Liver (tissue), 9 donors: ENCODE measurements around the gene TOPAZ1. TPM values are rescaled to one million over a fixed set of nuclear protein-coding genes. Genes with fewer than 3 reads are reported as not detected.

Experiments used
- DNase-seq: peaks from one replicate; pipeline ENCODE4 v3.0.0-alpha.2; 2017; ENCODE audit warnings: low spot score
- H3K27ac ChIP-seq, 2 donors: one replicate each; pipeline ENCODE4 v1.7.0; 2013; ENCODE audit warnings: inconsistent platforms in 2 of 2, low read length in 2 of 2, control low read depth in 1 of 2, low read depth in 1 of 2, mild to moderate bottlenecking in 1 of 2
- H3K27me3 ChIP-seq, 4 donors: one replicate each; pipeline versions ENCODE4 v1.6.1 to v1.7.0; 2013; ENCODE audit warnings: low read length in 3 of 4, inconsistent platforms in 1 of 4, mild to moderate bottlenecking in 1 of 4, moderate library complexity in 1 of 4; ENCODE audit not compliant: control insufficient read depth in 4 of 4, insufficient read depth in 4 of 4
- H3K36me3 ChIP-seq, 4 donors: one replicate each; pipeline versions ENCODE4 v1.6.1 to v1.7.0; 2013; ENCODE audit warnings: low read length in 3 of 4, mild to moderate bottlenecking in 3 of 4, low read depth in 1 of 4, moderate library complexity in 1 of 4; ENCODE audit not compliant: control insufficient read depth in 4 of 4, insufficient read depth in 3 of 4
- H3K4me1 ChIP-seq, 4 donors: one replicate each; pipeline versions ENCODE4 v1.6.1 to v1.7.0; 2013; ENCODE audit warnings: low read length in 3 of 4, mild to moderate bottlenecking in 3 of 4, moderate library complexity in 1 of 4; ENCODE audit not compliant: control insufficient read depth in 4 of 4, insufficient read depth in 4 of 4
- H3K4me3 ChIP-seq, 3 donors: one replicate each; pipeline versions ENCODE4 v1.6.1 to v1.7.0; 2013; ENCODE audit warnings: low read length in 3 of 3, control low read depth in 1 of 3, low read depth in 1 of 3, mild to moderate bottlenecking in 1 of 3
- H3K9ac ChIP-seq, 2 donors: one replicate each; pipeline ENCODE4 v1.7.0; 2013; ENCODE audit warnings: low read length in 2 of 2, mild to moderate bottlenecking in 2 of 2, moderate library complexity in 2 of 2, control low read depth in 1 of 2, low read depth in 1 of 2
- H3K9me3 ChIP-seq, 4 donors: one replicate each; pipeline versions ENCODE4 v1.6.1 to v1.7.0; 2013; ENCODE audit warnings: low read length in 3 of 4; ENCODE audit not compliant: control insufficient read depth in 4 of 4
- ATF3 ChIP-seq: IDR thresholded peaks from 2 replicates; pipeline ENCODE4 v1.6.1; 2016; ENCODE audit warnings: antibody characterized with exemption
- CTCF ChIP-seq: fragments of 150-350 bp; IDR thresholded peaks from 2 replicates; pipeline ENCODE4 v1.5.1; 2017; ENCODE audit warnings: improper control_type of control experiment, low read depth, low read length; ENCODE audit not compliant: missing input control
- EGR1 ChIP-seq, 2 donors: IDR thresholded peaks; 2 replicates each; pipeline ENCODE4 v1.6.1; 2016 to 2018; ENCODE audit warnings: antibody characterized with exemption in 2 of 2, low read depth in 2 of 2
- FOXA1 ChIP-seq: IDR thresholded peaks from 2 replicates; pipeline ENCODE4 v1.6.1; 2016; ENCODE audit warnings: antibody characterized with exemption
- FOXA2 ChIP-seq: IDR thresholded peaks from 2 replicates; pipeline ENCODE4 v1.6.1; 2016; ENCODE audit warnings: antibody characterized with exemption
- GABPA ChIP-seq, 2 donors: IDR thresholded peaks in 1 of 2; conservative IDR thresholded peaks in 1 of 2; 2 replicates each; pipeline ENCODE4 v1.6.1; 2016; ENCODE audit warnings: antibody characterized with exemption in 2 of 2, mild to moderate bottlenecking in 1 of 2, moderate library complexity in 1 of 2
- HNF4A ChIP-seq, 2 donors: conservative IDR thresholded peaks; 2 replicates each; pipeline ENCODE4 v1.6.1; 2016; ENCODE audit warnings: antibody characterized with exemption in 2 of 2, mild to moderate bottlenecking in 2 of 2
- HNF4G ChIP-seq: IDR thresholded peaks from 2 replicates; pipeline ENCODE4 v1.6.1; 2016; ENCODE audit warnings: antibody characterized with exemption
- MAX ChIP-seq: IDR thresholded peaks from 2 replicates; pipeline ENCODE4 v1.6.1; 2016; ENCODE audit warnings: antibody characterized with exemption
- NR2F2 ChIP-seq: IDR thresholded peaks from 2 replicates; pipeline ENCODE4 v1.6.1; 2016; ENCODE audit warnings: antibody characterized with exemption
- RAD21 ChIP-seq, 2 donors: IDR thresholded peaks; 2 replicates each; pipeline ENCODE4 v1.6.1; 2016; ENCODE audit warnings: antibody characterized with exemption in 2 of 2, mild to moderate bottlenecking in 2 of 2
- REST ChIP-seq: IDR thresholded peaks from 2 replicates; pipeline ENCODE4 v1.6.1; 2016; ENCODE audit warnings: antibody characterized with exemption, mild to moderate bottlenecking
- RXRA ChIP-seq, 2 donors: IDR thresholded peaks; 2 replicates each; pipeline ENCODE4 v1.6.1; 2017 to 2018; ENCODE audit warnings: antibody characterized with exemption in 2 of 2, mild to moderate bottlenecking in 1 of 2
- SP1 ChIP-seq: IDR thresholded peaks from 2 replicates; pipeline ENCODE4 v1.6.1; 2018; ENCODE audit warnings: antibody characterized with exemption, mild to moderate bottlenecking
- TAF1 ChIP-seq: conservative IDR thresholded peaks from 2 replicates; pipeline ENCODE4 v1.6.1; 2016; ENCODE audit warnings: antibody characterized with exemption, mild to moderate bottlenecking
- YY1 ChIP-seq: IDR thresholded peaks from 2 replicates; pipeline ENCODE4 v1.6.1; 2016; ENCODE audit warnings: antibody characterized with exemption, mild to moderate bottlenecking
- ZBTB33 ChIP-seq: IDR thresholded peaks from 2 replicates; pipeline ENCODE4 v1.6.1; 2016; ENCODE audit warnings: antibody characterized with exemption
- WGBS: extraction: QIAGEN DNeasy Blood & Tissue Kit; methylation state at CpG from one replicate; pipeline ENCODE4 v1.1.7; 2013; 5-methylcytosine and 5-hydroxymethylcytosine counted together
- polyA plus RNA-seq, 2 donors: library from polyadenylated mRNA; stranded (reverse) in 1 of 2; unstranded in 1 of 2; fragments of 200-250 nt in 1 of 2; fragments of >200 nt in 1 of 2; fragmentation: Nextera tagmentation in 1 of 2; extraction: Ambion mirVana in 1 of 2; gene quantifications; one replicate each; pipeline versions ENCODE4 v1.2.1 to v1.2.3, GENCODE V29; 2013 to 2015
- total RNA-seq, 2 donors: library from RNA; depleted of rRNA; stranded (reverse); fragments of >200 nt; gene quantifications; one replicate each; pipeline ENCODE4 v1.2.3, GENCODE V29; 2014
- donor health status: healthy.
- donor health status: healthy.
- donor health status: healthy.
- donor health status: healthy.
- donor health status: healthy.

Gene TOPAZ1
- total and polyA plus RNA-seq, 4 donors = not detected

- Histone ChIP-seq H3K4me1 (no peaks in the 10 kb centered on the region), H3K27ac (no peak overlapping the region), H3K9ac (no peak overlapping the region), H3K9me3 (no peaks in the 10 kb centered on the region), H3K27me3 (no peaks in the 10 kb centered on the region), H3K4me3 (no peak overlapping the region), H3K36me3 (no peaks in the 10 kb centered on the region)
- TF ChIP-seq GABPA (IDR thresholded peaks at IDR 0.05 in 1 of 2, conservative IDR thresholded peaks at IDR 0.05 in 1 of 2) (no peak), ZBTB33 (no peak), SP1 (no peak), YY1 (no peak), RXRA (IDR thresholded peaks at IDR 0.05) (no peak), FOXA1 (no peak), HNF4A (conservative IDR thresholded peaks at IDR 0.05) (no peak), EGR1 (IDR thresholded peaks at IDR 0.05; ENCODE audit: low read depth in 2 of 2) (no peak), RAD21 (IDR thresholded peaks at IDR 0.05) (no peak), TAF1 (no peak), HNF4G (no peak), ATF3 (no peak), FOXA2 (no peak), MAX (no peak), CTCF (no peak)
- DNase-seq = no peak
- WGBS = 71% methylated on average over 3 of the region's 3 CpGs
These were observed 14.1 kb upstream of the TOPAZ1 start for GRCh38 chr3:44227632-44228031.

- 94% methylated on average over 4 of the region's 4 CpGs for WGBS
- Histone ChIP-seq H3K27me3 (no peaks in the 10 kb centered on the region), H3K4me1 (no peaks in the 10 kb centered on the region), H3K27ac (no peak overlapping the region), H3K9ac (no peak overlapping the region), H3K4me3 (no peak overlapping the region), H3K9me3 (no peaks in the 10 kb centered on the region), H3K36me3 (no peaks in the 10 kb centered on the region)
- TF ChIP-seq ATF3 (no peak), RAD21 (IDR thresholded peaks at IDR 0.05) (no peak), MAX (no peak), HNF4G (no peak), ZBTB33 (no peak), HNF4A (conservative IDR thresholded peaks at IDR 0.05) (no peak), REST (no peak), RXRA (IDR thresholded peaks at IDR 0.05) (no peak), CTCF (no peak), FOXA1 (no peak), EGR1 (IDR thresholded peaks at IDR 0.05; ENCODE audit: low read depth in 2 of 2) (no peak), GABPA (IDR thresholded peaks at IDR 0.05 in 1 of 2, conservative IDR thresholded peaks at IDR 0.05 in 1 of 2) (no peak), NR2F2 (no peak), SP1 (no peak), YY1 (no peak), FOXA2 (no peak), TAF1 (no peak)
- no peak for DNase-seq
These were observed 12.8 kb upstream of the TOPAZ1 start for GRCh38 chr3:44228900-44229299.
